H7 (cell line): ENCODE measurements around the gene DARS2. TPM values are rescaled to one million over a fixed set of nuclear protein-coding genes. Genes with fewer than 3 reads are reported as not detected.
"Not testable (repeated sequence)": the region's sequence is repeated elsewhere in the genome, so short reads cannot be mapped to it uniquely, and the experiment has no call there.

Source experiments
- DNase-seq: peaks from one replicate; pipeline ENCODE4 v3.0.0; 2012
- H3K27me3 ChIP-seq: 2 replicates; pipeline ENCODE4 v1.6.0; 2011; ENCODE audit warnings: mild to moderate bottlenecking, low read length; ENCODE audit not compliant: control insufficient read depth, insufficient read depth
- H3K36me3 ChIP-seq: replicated peaks from 2 replicates; pipeline ENCODE4 v1.5.1; 2011; ENCODE audit warnings: low read length; ENCODE audit not compliant: control insufficient read depth, insufficient read depth
- H3K4me3 ChIP-seq: 2 replicates; pipeline ENCODE4 v1.5.1; 2011; ENCODE audit warnings: low read depth, mild to moderate bottlenecking, control low read depth, low read length, moderate library complexity; ENCODE audit not compliant: insufficient read depth
- total RNA-seq: library from RNA; depleted of rRNA; stranded (reverse); fragments of >200 nt; shearing (Covaris generic); gene quantifications from 2 replicates; pipeline ENCODE4 v1.2.3, GENCODE V29; 2014

DARS2 gene
- total RNA-seq, 1 experiment from 2014 or later: 48.0 TPM

GRCh38 chr1:173866413-173867115 is 42.1 kb downstream of the DARS2 start:
- H3K36me3 ChIP-seq: peaks cover 32% of the 10 kb centered on the region
- no peak for DNase-seq
- peak overlapping the region; percentile 97 for H3K4me3 ChIP-seq
- H3K27me3 ChIP-seq: no peaks in the 10 kb centered on the region

DNA sequence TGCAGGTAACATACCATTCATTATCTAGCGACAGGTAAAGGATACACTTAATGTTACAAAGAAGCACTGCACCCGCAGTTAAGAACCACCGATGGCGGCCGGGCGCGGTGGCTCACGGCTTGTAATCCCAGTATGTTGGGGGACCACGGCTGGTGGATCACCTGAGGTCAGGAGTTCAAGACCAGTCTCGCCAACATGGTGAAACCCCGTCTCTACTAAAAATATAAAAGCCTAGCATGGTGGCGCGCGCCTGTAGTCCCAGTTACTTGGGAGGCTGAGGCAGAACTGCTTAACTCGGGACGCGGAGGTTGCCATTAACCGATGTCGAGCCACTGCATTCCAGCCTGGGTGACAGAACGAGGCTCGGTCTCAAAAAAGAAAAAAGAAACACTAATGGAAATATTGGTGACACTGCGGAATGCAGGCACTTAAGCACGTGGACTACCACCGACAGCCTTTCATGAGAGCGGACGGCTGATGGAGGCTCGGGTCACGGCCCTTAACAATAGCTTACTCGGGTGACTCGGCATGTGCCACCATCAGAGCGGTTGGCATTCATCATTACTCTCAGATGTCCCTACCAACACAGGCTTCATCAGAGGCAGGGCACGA is 42.8 kb downstream of the DARS2 start:
- Histone ChIP-seq H3K36me3 (peaks cover 32% of the 10 kb centered on the region), H3K27me3 (no peaks in the 10 kb centered on the region), H3K4me3 (peak overlapping the region; percentile 97)
- no peak for DNase-seq

- Histone ChIP-seq H3K4me3 (peak within 1 kb of the TSS; percentile 97), H3K36me3 (peaks cover 32% of the 10 kb centered on the region), H3K27me3 (no peaks in the 10 kb centered on the region)
- peak; percentile 92 for DNase-seq
Observed at GRCh38 chr1:173867753-173868265, 43.3 kb downstream of the DARS2 start, which contains the start of gene GAS5. GAS5 (minus strand) TSS chr1:173867989.

GRCh38 chr1:173868266-173869020 is 44.0 kb downstream of the DARS2 start, which contains the start of gene ZBTB37:
ZBTB37 (plus strand) TSS chr1:173868380; CDS start chr1:173870226, 1,846 bp downstream.
- no peaks in the 10 kb centered on the region for H3K27me3 ChIP-seq
- DNase-seq: peak; percentile 98
- H3K4me3 ChIP-seq: peak within 1 kb of the TSS; percentile 97
- peaks cover 32% of the 10 kb centered on the region for H3K36me3 ChIP-seq

GRCh38 chr1:173869021-173869359 is 44.5 kb downstream of the DARS2 start:
- no peaks in the 10 kb centered on the region for H3K27me3 ChIP-seq
- peak overlapping the region; percentile 79 for H3K4me3 ChIP-seq
- peaks cover 28% of the 10 kb centered on the region for H3K36me3 ChIP-seq
- DNase-seq: no peak

GRCh38 chr1:173870252-173871075 is 46.0 kb downstream of the DARS2 start:
- Histone ChIP-seq H3K4me3 (no peak overlapping the region), H3K36me3 (peaks cover 19% of the 10 kb centered on the region), H3K27me3 (no peaks in the 10 kb centered on the region)
- DNase-seq: no peak

DNA sequence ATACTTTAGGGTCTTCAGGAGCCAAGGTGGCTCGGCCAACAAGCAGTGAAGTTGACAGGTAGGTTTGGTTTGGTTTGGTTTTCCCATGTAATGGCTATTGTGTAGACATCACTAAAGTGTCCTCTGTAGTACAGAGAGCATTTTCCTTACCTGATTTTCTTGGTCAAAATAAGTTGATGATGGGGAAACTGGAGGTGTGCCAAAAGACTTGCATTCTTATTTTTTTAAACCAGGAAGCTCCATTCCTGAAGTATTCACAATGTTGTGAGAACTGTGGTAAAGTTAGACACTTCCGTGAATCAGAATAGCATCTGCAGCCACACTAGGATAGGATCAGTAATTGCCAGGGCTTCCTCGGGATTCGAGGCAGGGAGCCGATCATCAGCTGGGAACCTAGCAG is 46.6 kb downstream of the DARS2 start:
- Histone ChIP-seq H3K4me3 (no peak overlapping the region), H3K36me3 (peaks cover 14% of the 10 kb centered on the region), H3K27me3 (no peaks in the 10 kb centered on the region)
- DNase-seq: no peak

GRCh38 chr1:173871500-173871899 is 47.0 kb downstream of the DARS2 start:
- Histone ChIP-seq H3K4me3 (no peak overlapping the region), H3K27me3 (no peaks in the 10 kb centered on the region), H3K36me3 (peaks cover 10% of the 10 kb centered on the region)
- DNase-seq: no peak

- H3K27me3 ChIP-seq: no peaks in the 10 kb centered on the region
- H3K36me3 ChIP-seq: peaks cover 3% of the 10 kb centered on the region; the same call in 1 of the 2 replicates
- H3K4me3 ChIP-seq: no peak overlapping the region
- DNase-seq: no peak
Observed at GRCh38 chr1:173876732-173877131, 52.3 kb downstream of the DARS2 start.

- no peak overlapping the region for H3K4me3 ChIP-seq
- peaks cover 3% of the 10 kb centered on the region; the same call in 1 of the 2 replicates for H3K36me3 ChIP-seq
- no peaks in the 10 kb centered on the region for H3K27me3 ChIP-seq
- no peak for DNase-seq
Observed at GRCh38 chr1:173878251-173878650, 53.8 kb downstream of the DARS2 start.

DNA sequence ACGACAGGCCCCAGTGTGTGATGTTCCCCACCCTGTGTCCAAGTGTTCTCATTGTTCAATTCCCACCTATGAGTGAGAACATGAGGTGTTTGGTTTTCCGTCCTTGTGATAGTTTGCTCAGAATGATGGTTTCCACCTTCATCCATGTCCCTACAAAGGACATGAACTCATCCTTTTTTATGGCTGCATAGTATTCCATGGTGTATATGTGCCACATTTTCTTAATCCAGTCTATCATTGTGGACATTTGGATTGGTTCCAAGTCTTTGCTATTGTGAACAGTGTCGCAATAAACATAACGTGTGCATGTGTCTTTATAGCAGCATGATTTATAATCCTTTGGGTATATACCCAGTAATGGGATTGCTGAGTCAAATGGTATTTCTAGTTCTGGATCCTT is 56.6 kb downstream of the DARS2 start:
- DNase-seq, H3K36me3 ChIP-seq, H3K4me3 ChIP-seq, H3K27me3 ChIP-seq: not testable (repeated sequence)

DNA sequence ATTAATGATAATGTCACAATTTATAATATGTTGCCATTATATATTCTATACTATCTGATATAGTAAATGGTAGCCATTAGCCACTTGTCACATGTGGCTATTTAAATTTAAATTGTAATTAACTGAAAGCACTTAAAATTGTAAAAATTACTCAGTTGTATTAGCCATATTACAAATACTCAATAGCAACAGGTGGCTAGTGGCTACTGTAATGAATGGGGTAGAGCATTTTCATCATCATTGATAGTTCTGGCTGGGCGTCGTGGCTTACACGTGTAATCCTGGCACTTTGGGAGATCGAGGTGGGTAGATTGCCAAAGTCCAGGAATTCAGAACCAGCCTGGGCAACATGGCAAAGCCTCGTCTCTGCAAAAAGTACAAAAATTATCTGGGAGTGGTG is 60.2 kb downstream of the DARS2 start:
- Histone ChIP-seq H3K4me3 (no peak overlapping the region), H3K36me3 (no peaks in the 10 kb centered on the region; the same call in 1 of the 2 replicates), H3K27me3 (no peaks in the 10 kb centered on the region)
- no peak for DNase-seq

GRCh38 chr1:173886746-173887611 is 62.5 kb downstream of the DARS2 start:
- no peaks in the 10 kb centered on the region for H3K27me3 ChIP-seq
- no peak for DNase-seq
- no peak overlapping the region for H3K4me3 ChIP-seq
- no peaks in the 10 kb centered on the region; the same call in 1 of the 2 replicates for H3K36me3 ChIP-seq
